HepG2 (cell line): ENCODE results near the gene CMTM1. TPM values are rescaled to one million over a fixed set of nuclear protein-coding genes. Genes with fewer than 3 reads are reported as not detected.
A peak's percentile ranks its signal among the peaks of the same experiment; 100 is the strongest.

Experiments
- ATAC-seq: fragments of 200-7000 bp; cut with Tn5 transposase; 3 replicates; pipeline ENCODE4 v1.9.1; 2020; ENCODE audit warnings: mild to moderate bottlenecking, moderate library complexity
- BruUV-seq: library from RNA; stranded (reverse); fragments of 400-500 nt; replicated peaks from 2 replicates; lab custom pipeline; 2021; lab: Mats Ljungman, UMichigan
- CTCF ChIA-PET: fragments of 300-600 bp; formaldehyde crosslinking; extraction: SDS; loops from one replicate; lab custom pipeline; 2021; ENCODE audit warnings: low total read pairs, inconsistent platforms, low intra/inter-chr PET ratio; lab: Yijun Ruan, JAX
- POLR2A ChIA-PET: fragments of 350-600 bp; sonication (Branson Sonifier 250); formaldehyde crosslinking; loops from one replicate; lab custom pipeline; 2020; ENCODE audit warnings: antibody characterized with exemption, inconsistent platforms; lab: Yijun Ruan, JAX
- DNase-seq: peaks from one replicate; pipeline ENCODE4 v3.0.0-alpha.2; 2015; ENCODE audit warnings: low spot score
- FAIRE-seq: peaks from 3 replicates; lab custom pipeline; 2011; peaks lifted over from hg19 to GRCh38; lab: Jason Lieb, UNC
- H2AFZ ChIP-seq: one replicate; pipeline ENCODE4 v1.6.1; 2011; ENCODE audit warnings: low read length, inconsistent platforms
- H3K27ac ChIP-seq: fragments of 300-600 bp; 3 replicates; pipeline ENCODE4 v1.8.0; 2011; ENCODE audit warnings: mixed run types, mild to moderate bottlenecking, mixed read lengths, low read length, inconsistent platforms; ENCODE audit not compliant: insufficient read depth; ENCODE audit errors: extremely low read length
- H3K27me3 ChIP-seq, 2 experiments: fragments of 200-600 bp in 1 of 2; 2 replicates in 1 of 2; 3 replicates in 1 of 2; pipeline versions ENCODE4 v1.6.0 to v1.8.0; 2011; ENCODE audit warnings: low read length in 2 of 2, mild to moderate bottlenecking in 2 of 2, moderate library complexity in 2 of 2, inconsistent platforms in 1 of 2; ENCODE audit not compliant: insufficient read depth in 2 of 2, control insufficient read depth in 1 of 2
- H3K36me3 ChIP-seq, 2 experiments: fragments of 200-600 bp in 1 of 2; replicated peaks in 1 of 2; 2 replicates in 1 of 2; 3 replicates in 1 of 2; pipeline versions ENCODE4 v1.5.1 to v1.8.0; 2011; ENCODE audit warnings: low read length in 2 of 2, inconsistent platforms in 1 of 2; ENCODE audit not compliant: insufficient read depth in 2 of 2, control insufficient read depth in 1 of 2
- H3K4me1 ChIP-seq: 2 replicates; pipeline ENCODE4 v1.5.1; 2012; ENCODE audit warnings: low read length, inconsistent platforms; ENCODE audit not compliant: insufficient read depth
- H3K4me2 ChIP-seq: 2 replicates; pipeline ENCODE4 v1.6.0; 2011; ENCODE audit warnings: low read depth, low read length, inconsistent platforms
- H3K4me3 ChIP-seq, 3 experiments: fragments of 200-600 bp in 1 of 3; sonication (generic), shearing (Covaris generic) in 1 of 3; replicated peaks in 1 of 3; 2 replicates each; pipeline ENCODE4 v1.5.1; 2011 to 2016; ENCODE audit warnings: low read length in 3 of 3, inconsistent platforms in 2 of 3, low read depth in 2 of 3, mild to moderate bottlenecking in 2 of 3, control low read depth in 1 of 3, mixed read lengths in 1 of 3; ENCODE audit not compliant: insufficient read depth in 1 of 3
- H3K79me2 ChIP-seq: one replicate; pipeline ENCODE4 v1.6.1; 2011; ENCODE audit warnings: low read length, inconsistent platforms; ENCODE audit not compliant: insufficient read depth
- H3K9ac ChIP-seq: 2 replicates; pipeline ENCODE4 v1.6.0; 2011; ENCODE audit warnings: mild to moderate bottlenecking, low read depth, low read length, inconsistent platforms; ENCODE audit not compliant: insufficient read depth
- H3K9me3 ChIP-seq: 2 replicates; pipeline ENCODE4 v1.5.1; 2012; ENCODE audit warnings: mild to moderate bottlenecking, low read length
- H4K20me1 ChIP-seq: 2 replicates; pipeline ENCODE4 v1.6.0; 2011; ENCODE audit warnings: inconsistent platforms, mild to moderate bottlenecking, low read length, moderate library complexity; ENCODE audit not compliant: insufficient read depth
- GFI1 ChIP-seq: sonication (generic); formaldehyde crosslinking; IDR thresholded peaks from 2 replicates; pipeline ENCODE4 v1.5.0; 2020; ENCODE audit warnings: missing genetic modification reagents, mild to moderate bottlenecking, borderline replicate concordance
- MAFF ChIP-seq: IDR thresholded peaks from 2 replicates; pipeline ENCODE4 v1.6.1; 2011; ENCODE audit warnings: low read depth, low read length, improper control_type of control experiment
- MAFK ChIP-seq, 2 experiments: IDR thresholded peaks in 1 of 2; conservative IDR thresholded peaks in 1 of 2; 2 replicates each; pipeline ENCODE4 v1.6.1; 2011; ENCODE audit warnings: improper control_type of control experiment in 2 of 2, low read length in 2 of 2
- SRSF1 ChIP-seq: fragments of 200-400 bp; formaldehyde crosslinking; optimal IDR thresholded peaks from 2 replicates; pipeline ENCODE3; 2017; ENCODE audit warnings: mild to moderate bottlenecking, low read depth, low read length, moderate library complexity
- ZNF441 ChIP-seq: sonication (generic); formaldehyde crosslinking; IDR thresholded peaks from 2 replicates; pipeline ENCODE4 v1.7.0; 2021; ENCODE audit warnings: missing genetic modification reagents, borderline replicate concordance
- WGBS: methylation state at CpG from one replicate; pipeline ENCODE4 v1.1.6; 2017; ENCODE audit warnings: low lambda C conversion rate; 5-methylcytosine and 5-hydroxymethylcytosine counted together
- in situ Hi-C: cut with HindIII; loops from 2 replicates; pipeline ENCODE4 v1.10.0; 2017; ENCODE audit warnings: low pct_unique_long_range_greater_than_20kb; ENCODE audit not compliant: extremely low pct_ligation_motif_present
- intact Hi-C: fragments of 100-400 bp; cut with micrococcal nuclease; formaldehyde crosslinking; loops from one replicate; pipeline ENCODE4 v1.10.0; 2022; ENCODE audit not compliant: unreplicated experiment
- polyA plus RNA-seq, 8 experiments: library from polyadenylated mRNA; depleted of rRNA in 3 of 8; stranded (reverse) in 7 of 8; unstranded in 1 of 8; fragments of >200 nt; fragmentation: Illumina TruSeq in 4 of 8; extraction: Trizol in 4 of 8; gene quantifications; 2 replicates each; pipeline versions ENCODE4 v1.2.1 to v1.2.3, GENCODE V29; 2011 to 2016; ENCODE audit warnings: low read depth in 4 of 8, missing spikeins in 1 of 8, mixed read lengths in 1 of 8; ENCODE audit not compliant: insufficient read depth in 1 of 8
- total RNA-seq, 5 experiments: library from RNA; depleted of rRNA; stranded (reverse); fragments of >200 nt; fragmentation: Illumina TruSeq; extraction: Trizol; gene quantifications; 2 replicates each; pipeline ENCODE4 v1.2.3, GENCODE V29; 2016; ENCODE audit warnings: low read depth in 1 of 5
- TF ChIP-seq, protein P1 (sequence below): sonication (generic); formaldehyde crosslinking; IDR thresholded peaks from 2 replicates; pipeline ENCODE4 v1.4.0; 2020; ENCODE audit warnings: missing genetic modification reagents, mild to moderate bottlenecking, borderline replicate concordance
- TF ChIP-seq, protein P2 (sequence below): sonication (generic); IDR thresholded peaks from 2 replicates; pipeline ENCODE4 v1.6.1; 2016; ENCODE audit warnings: low read depth, borderline replicate concordance

CMTM1 gene
- total and polyA plus RNA-seq, 2 of the 13 experiments (the other 11 are each of a cell fraction or from before 2014, with no cell fraction given), result 1.7 to 2.9 TPM

DNA sequence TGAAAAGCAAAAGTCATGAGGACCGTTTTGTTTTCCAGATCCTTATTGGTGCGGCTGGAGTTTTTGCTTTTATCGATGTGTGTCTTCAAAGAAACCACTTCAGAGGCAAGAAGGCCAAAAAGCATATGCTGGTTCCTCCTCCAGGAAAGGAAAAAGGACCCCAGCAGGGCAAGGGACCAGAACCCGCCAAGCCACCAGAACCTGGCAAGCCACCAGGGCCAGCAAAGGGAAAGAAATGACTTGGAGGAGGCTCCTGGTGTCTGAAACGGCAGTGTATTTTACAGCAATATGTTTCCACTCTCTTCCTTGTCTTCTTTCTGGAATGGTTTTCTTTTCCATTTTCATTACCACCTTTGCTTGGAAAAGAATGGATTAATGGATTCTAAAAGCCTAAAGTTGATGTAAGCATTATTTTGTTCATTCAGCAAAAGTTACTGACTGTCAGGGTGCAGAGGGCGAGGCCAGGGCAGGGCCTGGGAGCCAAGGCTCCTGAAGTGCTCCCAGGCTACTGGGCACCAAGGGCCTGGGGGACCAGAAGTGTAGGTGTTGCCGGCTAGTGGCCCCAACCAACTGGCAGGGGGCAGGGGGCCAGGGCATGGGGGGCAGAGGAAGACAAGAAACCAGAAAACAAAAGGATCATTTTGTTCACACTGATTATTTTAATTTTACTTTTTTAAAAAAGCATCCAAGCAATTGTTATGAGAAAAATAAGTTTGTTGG lies 21.8 kb downstream of the CMTM1 start:
- 46% methylated on average over 7 of the region's 7 CpGs for WGBS
- no peaks in the 10 kb centered on the region for H3K9me3 ChIP-seq

More for the DNA sequence above, 21.8 kb downstream of the CMTM1 start:
- in situ Hi-C loops, result loop anchor here (5.0 kb wide), 1 partner anchor 181 kb away; no protein-coding TSS in a partner anchor
- CTCF ChIA-PET, result no interaction called here
- Histone ChIP-seq H3K36me3 (no peaks in the 10 kb centered on the region), H3K4me2 (no peak overlapping the region), H2AFZ (no peak overlapping the region), H3K27ac (no peak overlapping the region), H3K9ac (no peak overlapping the region), H3K4me3 (no peak overlapping the region), H3K79me2 (no peaks in the 10 kb centered on the region), H4K20me1 (no peaks in the 10 kb centered on the region), H3K27me3 (peaks cover 3 to 28% of the 10 kb centered on the region in 2 experiments; a peak in 3 of 5 replicates), H3K4me1 (peaks cover 14% of the 10 kb centered on the region; the same call in 1 of the 2 replicates)
- POLR2A ChIA-PET, result interaction anchor here (1.6 kb wide), 1 partner anchor 16 kb away, joined by 4 read pairs; the partner anchor contains the start of gene CMTM3
- ATAC-seq (no peak), FAIRE-seq (no peak), DNase-seq (no peak)
- TF ChIP-seq ZNF441 (CRISPR knock-in tag) (no peak), MAFK (conservative IDR thresholded peaks at IDR 0.05 in 1 of 2, IDR thresholded peaks at IDR 0.05 in 1 of 2; ENCODE audit: low read length in 2 of 2) (peak; percentile 24 to 44; a peak in 3 of 4 replicates), SRSF1 (no peak), MAFF (peak; percentile 44; the same call in 1 of the 2 replicates), GFI1 (CRISPR knock-in tag) (no peak)
- TF ChIP-seq, protein P1, sequence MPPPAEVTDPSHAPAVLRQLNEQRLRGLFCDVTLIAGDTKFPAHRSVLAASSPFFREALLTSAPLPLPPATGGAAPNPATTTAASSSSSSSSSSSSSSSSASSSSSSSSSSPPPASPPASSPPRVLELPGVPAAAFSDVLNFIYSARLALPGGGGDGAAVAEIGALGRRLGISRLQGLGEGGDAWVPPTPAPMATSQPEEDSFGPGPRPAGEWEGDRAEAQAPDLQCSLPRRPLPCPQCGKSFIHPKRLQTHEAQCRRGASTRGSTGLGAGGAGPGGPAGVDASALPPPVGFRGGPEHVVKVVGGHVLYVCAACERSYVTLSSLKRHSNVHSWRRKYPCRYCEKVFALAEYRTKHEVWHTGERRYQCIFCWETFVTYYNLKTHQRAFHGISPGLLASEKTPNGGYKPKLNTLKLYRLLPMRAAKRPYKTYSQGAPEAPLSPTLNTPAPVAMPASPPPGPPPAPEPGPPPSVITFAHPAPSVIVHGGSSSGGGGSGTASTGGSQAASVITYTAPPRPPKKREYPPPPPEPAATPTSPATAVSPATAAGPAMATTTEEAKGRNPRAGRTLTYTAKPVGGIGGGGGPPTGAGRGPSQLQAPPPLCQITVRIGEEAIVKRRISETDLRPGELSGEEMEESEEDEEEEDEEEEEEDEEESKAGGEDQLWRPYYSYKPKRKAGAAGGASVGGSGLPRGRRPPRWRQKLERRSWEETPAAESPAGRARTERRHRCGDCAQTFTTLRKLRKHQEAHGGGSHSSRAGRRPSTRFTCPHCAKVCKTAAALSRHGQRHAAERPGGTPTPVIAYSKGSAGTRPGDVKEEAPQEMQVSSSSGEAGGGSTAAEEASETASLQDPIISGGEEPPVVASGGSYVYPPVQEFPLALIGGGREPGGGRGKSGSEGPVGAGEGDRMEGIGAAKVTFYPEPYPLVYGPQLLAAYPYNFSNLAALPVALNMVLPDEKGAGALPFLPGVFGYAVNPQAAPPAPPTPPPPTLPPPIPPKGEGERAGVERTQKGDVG (CRISPR knock-in tag), result no peak
- TF ChIP-seq, protein P2, sequence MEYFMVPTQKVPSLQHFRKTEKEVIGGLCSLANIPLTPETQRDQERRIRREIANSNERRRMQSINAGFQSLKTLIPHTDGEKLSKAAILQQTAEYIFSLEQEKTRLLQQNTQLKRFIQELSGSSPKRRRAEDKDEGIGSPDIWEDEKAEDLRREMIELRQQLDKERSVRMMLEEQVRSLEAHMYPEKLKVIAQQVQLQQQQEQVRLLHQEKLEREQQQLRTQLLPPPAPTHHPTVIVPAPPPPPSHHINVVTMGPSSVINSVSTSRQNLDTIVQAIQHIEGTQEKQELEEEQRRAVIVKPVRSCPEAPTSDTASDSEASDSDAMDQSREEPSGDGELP, result no peak
- BruUV-seq, result no TSS peak
- intact Hi-C loops, result loop anchor here (2.0 to 5.0 kb wide), 2 partner anchors 109 to 181 kb away; no protein-coding TSS in a partner anchor
